Measurements from ENCODE around the gene POU2AF1.

The POU2AF1 gene

GRCh38 chr11:111347723-111348115, 31.4 kb downstream of the POU2AF1 start:
- DNase-seq = no peak

GRCh38 chr11:111347002-111347722, 31.9 kb downstream of the POU2AF1 start:
- DNase-seq = no peak

GRCh38 chr11:111344032-111344431, 35.0 kb downstream of the POU2AF1 start:
- no peak for DNase-seq

- DNase-seq = no peak
These were observed 36.7 kb downstream of the POU2AF1 start for GRCh38 chr11:111342329-111342728.

GRCh38 chr11:111339758-111340388, 39.2 kb downstream of the POU2AF1 start:
- DNase-seq = no peak

- no peak for DNase-seq
These were observed 42.4 kb downstream of the POU2AF1 start for GRCh38 chr11:111336582-111337256.

- no peak for DNase-seq
These were observed 43.0 kb downstream of the POU2AF1 start for GRCh38 chr11:111336062-111336461.

- DNase-seq = no peak
These were observed 43.5 kb downstream of the POU2AF1 start for GRCh38 chr11:111335549-111335948.

GRCh38 chr11:111334532-111335502, 44.3 kb downstream of the POU2AF1 start:
- no peak for DNase-seq

GRCh38 chr11:111331711-111332479, 47.2 kb downstream of the POU2AF1 start:
- no peak for DNase-seq

- DNase-seq = no peak
These were observed 48.7 kb downstream of the POU2AF1 start for GRCh38 chr11:111330234-111330893.

GRCh38 chr11:111329306-111330204, 49.5 kb downstream of the POU2AF1 start:
- DNase-seq = peak in 25 of 51 donors; percentile 3 to 68 (median 45)

GRCh38 chr11:111327908-111328624, 51.0 kb downstream of the POU2AF1 start:
- peak in 4 of 51 donors; percentile 10 to 43 (median 24) for DNase-seq

- DNase-seq = no peak
These were observed 52.3 kb downstream of the POU2AF1 start for GRCh38 chr11:111326824-111327223.

GRCh38 chr11:111325259-111325658, 53.8 kb downstream of the POU2AF1 start:
- DNase-seq = no peak

- DNase-seq = peak in 4 of 51 donors; percentile 13 to 33 (median 22)
These were observed 54.8 kb downstream of the POU2AF1 start for GRCh38 chr11:111324277-111324720.

GRCh38 chr11:111322534-111322933, 56.5 kb downstream of the POU2AF1 start:
- no peak for DNase-seq
